SU-DHL-6 (cell line): Measurements from ENCODE around the gene PDCD5.

Source experiments
- H2AFZ ChIP-seq: fragments of 200-600 bp; sonication (generic); 2 replicates; pipeline ENCODE4 v1.6.1; 2014; ENCODE audit warnings: low read depth, mild to moderate bottlenecking, moderate library complexity, mixed read lengths, antibody characterized with exemption, low read length; ENCODE audit not compliant: severe bottlenecking
- H3F3A ChIP-seq: fragments of 200-600 bp; shearing (Covaris generic); 2 replicates; pipeline ENCODE4 v1.6.0; 2016; ENCODE audit warnings: antibody characterized with exemption, mild to moderate bottlenecking; ENCODE audit not compliant: insufficient read depth
- H3K27ac ChIP-seq: fragments of 200-600 bp; sonication (generic); 2 replicates; pipeline ENCODE4 v1.5.1; 2016; ENCODE audit warnings: low read depth, mild to moderate bottlenecking, low read length, moderate library complexity, mixed read lengths
- H3K27me3 ChIP-seq: fragments of 200-600 bp; sonication (generic), shearing (Covaris generic); 2 replicates; pipeline ENCODE4 v1.6.0; 2014; ENCODE audit warnings: mild to moderate bottlenecking, low read length
- H3K36me3 ChIP-seq: fragments of 200-600 bp; sonication (generic); 2 replicates; pipeline ENCODE4 v1.6.1; 2014; ENCODE audit warnings: mild to moderate bottlenecking, low read length, mixed read lengths
- H3K4me2 ChIP-seq: fragments of 300-600, 200-600 bp; shearing (Covaris generic), sonication (generic); 2 replicates; pipeline ENCODE4 v1.6.0; 2014; ENCODE audit warnings: low read length, low read depth, mild to moderate bottlenecking; ENCODE audit not compliant: poor library complexity, severe bottlenecking
- H3K4me3 ChIP-seq: fragments of 200-600 bp; sonication (generic); 2 replicates; pipeline ENCODE4 v1.5.1; 2014; ENCODE audit warnings: antibody characterized with exemption, low read length, mild to moderate bottlenecking, mixed read lengths; ENCODE audit not compliant: insufficient read depth, poor library complexity, severe bottlenecking
- H3K79me2 ChIP-seq: fragments of 200-600 bp; sonication (generic); 2 replicates; pipeline ENCODE4 v1.6.1; 2014; ENCODE audit warnings: mild to moderate bottlenecking, low read length, moderate library complexity; ENCODE audit not compliant: insufficient read depth
- H3K9ac ChIP-seq: fragments of 200-600 bp; sonication (generic); 2 replicates; pipeline ENCODE4 v1.7.0; 2014; ENCODE audit warnings: mild to moderate bottlenecking, low read length
- H3K9me2 ChIP-seq: fragments of 200-600 bp; sonication (generic); replicated peaks from 2 replicates; pipeline ENCODE4 v1.6.1; 2014; ENCODE audit warnings: low read length; ENCODE audit not compliant: insufficient read depth
- H3K9me3 ChIP-seq: fragments of 200-600 bp; sonication (generic); 2 replicates; pipeline ENCODE4 v1.6.1; 2014; ENCODE audit warnings: low read length, mixed read lengths; ENCODE audit not compliant: insufficient read depth
- H4K20me1 ChIP-seq: fragments of 200-600 bp; sonication (generic); 2 replicates; pipeline ENCODE4 v1.6.1; 2014; ENCODE audit warnings: low read depth, mild to moderate bottlenecking, antibody characterized with exemption, low read length, moderate library complexity, mixed read lengths
- CTCF ChIP-seq: fragments of 200-600 bp; sonication (generic); IDR thresholded peaks from one replicate; pipeline ENCODE4 v1.5.1; 2017; ENCODE audit warnings: antibody characterized with exemption, mild to moderate bottlenecking, low read length, moderate library complexity; ENCODE audit not compliant: insufficient read depth, poor library complexity, severe bottlenecking
- EZH2phosphoT487 ChIP-seq: fragments of 200-600 bp; sonication (generic), shearing (Covaris generic); conservative IDR thresholded peaks from 2 replicates; pipeline ENCODE4 v1.6.1; 2018; ENCODE audit warnings: mild to moderate bottlenecking, antibody characterized with exemption, low read length, moderate library complexity, mixed read lengths

PDCD5 gene

GRCh38 chr19:32626969-32627368, 46.0 kb downstream of the PDCD5 start:
- Histone ChIP-seq H4K20me1 (no peaks in the 10 kb centered on the region), H3K27ac (no peak overlapping the region), H3K9me2 (no peaks in the 10 kb centered on the region), H3K4me3 (no peak overlapping the region), H2AFZ (no peak overlapping the region), H3F3A (no peaks in the 10 kb centered on the region), H3K9ac (no peak overlapping the region), H3K27me3 (no peaks in the 10 kb centered on the region), H3K79me2 (no peaks in the 10 kb centered on the region), H3K9me3 (no peaks in the 10 kb centered on the region), H3K36me3 (no peaks in the 10 kb centered on the region; the same call in 1 of the 2 replicates), H3K4me2 (no peak overlapping the region)
- TF ChIP-seq CTCF, result no peak
- no peak for TF ChIP-seq EZH2phosphoT487

DNA sequence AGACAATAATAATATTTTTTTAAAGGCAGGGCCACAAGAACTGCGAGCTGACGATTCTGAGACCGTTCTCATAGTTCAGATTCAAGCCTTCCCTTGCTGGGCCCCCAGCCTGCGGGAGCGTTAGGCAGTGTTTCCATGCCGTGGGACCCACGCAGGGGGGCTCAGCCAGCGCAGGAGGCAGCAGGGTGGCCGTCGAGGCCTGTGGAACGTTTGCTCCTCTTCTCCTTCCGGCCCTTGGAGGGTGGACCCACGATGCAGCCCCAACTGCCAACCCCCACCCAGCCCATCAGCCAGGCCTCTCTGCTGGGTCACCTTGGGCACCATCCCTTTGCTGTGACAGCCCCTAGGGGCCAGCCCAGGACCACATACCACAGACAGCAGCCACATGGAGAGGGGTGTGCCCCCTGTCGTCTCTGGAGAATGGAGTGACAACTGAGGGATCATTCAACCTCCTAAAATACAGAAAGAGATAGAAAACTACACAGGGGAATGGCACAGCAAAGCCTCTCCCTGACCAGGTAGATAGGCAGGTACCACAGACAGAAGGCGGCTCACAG, 46.8 kb downstream of the PDCD5 start:
- Histone ChIP-seq H2AFZ (no peak overlapping the region), H3K9ac (no peak overlapping the region), H3K27me3 (no peaks in the 10 kb centered on the region), H3F3A (no peaks in the 10 kb centered on the region), H3K4me3 (no peak overlapping the region), H3K27ac (no peak overlapping the region), H3K79me2 (no peaks in the 10 kb centered on the region), H3K9me2 (no peaks in the 10 kb centered on the region), H3K36me3 (no peaks in the 10 kb centered on the region; the same call in 1 of the 2 replicates), H3K4me2 (no peak overlapping the region), H4K20me1 (no peaks in the 10 kb centered on the region), H3K9me3 (no peaks in the 10 kb centered on the region)
- no peak for TF ChIP-seq EZH2phosphoT487
- no peak for TF ChIP-seq CTCF

DNA sequence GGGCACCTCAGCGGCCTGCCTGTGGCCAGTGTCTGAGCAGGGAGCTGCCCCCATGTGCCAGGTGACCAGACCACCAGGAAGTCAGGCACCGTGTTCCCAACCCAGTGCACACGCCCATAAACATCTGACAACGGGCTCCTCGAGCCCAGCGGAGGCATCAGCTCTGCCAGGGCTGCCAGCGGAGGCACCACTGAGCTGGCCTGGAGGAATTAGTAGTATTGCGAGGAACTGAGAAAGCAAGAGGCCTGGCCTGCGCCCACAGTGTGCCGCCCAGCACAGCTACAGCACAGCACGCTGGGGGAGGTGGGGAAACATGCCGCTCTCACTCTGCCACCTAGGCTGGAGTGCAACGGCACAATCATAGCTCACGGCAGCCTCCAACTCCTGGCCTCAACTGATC, 49.3 kb downstream of the PDCD5 start:
- H3K9me2 ChIP-seq, result no peaks in the 10 kb centered on the region
- no peak overlapping the region for H3K27ac ChIP-seq
- no peaks in the 10 kb centered on the region for H4K20me1 ChIP-seq
- H3K4me3 ChIP-seq, result no peak overlapping the region
- H3K36me3 ChIP-seq, result no peaks in the 10 kb centered on the region; the same call in 1 of the 2 replicates
- H3K27me3 ChIP-seq, result no peaks in the 10 kb centered on the region
- no peak overlapping the region for H3K4me2 ChIP-seq
- H3K9me3 ChIP-seq, result no peaks in the 10 kb centered on the region
- H3K9ac ChIP-seq, result no peak overlapping the region
- H3K79me2 ChIP-seq, result no peaks in the 10 kb centered on the region
- no peak for TF ChIP-seq EZH2phosphoT487
- no peak overlapping the region for H2AFZ ChIP-seq
- no peaks in the 10 kb centered on the region for H3F3A ChIP-seq

DNA sequence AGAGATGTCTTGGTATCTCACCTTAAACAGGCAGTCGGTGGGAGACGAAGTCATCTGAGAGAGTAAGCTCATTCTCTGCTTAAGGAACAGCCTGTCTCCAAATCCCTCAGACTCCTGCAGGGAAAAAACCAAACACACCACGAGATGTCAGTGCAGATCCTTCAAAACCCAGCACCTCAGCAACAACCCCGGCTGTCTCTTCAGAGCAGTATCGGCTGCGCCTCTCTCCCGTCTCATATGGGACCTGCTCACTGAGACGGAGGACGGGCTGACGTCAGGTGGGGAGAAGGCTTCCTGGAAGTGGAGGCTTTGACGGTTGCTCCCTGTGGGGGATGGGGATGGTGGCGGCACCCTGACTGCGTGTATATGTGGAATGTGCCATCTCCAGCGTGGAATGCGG, 50.4 kb downstream of the PDCD5 start:
- H3K9me3 ChIP-seq, result no peaks in the 10 kb centered on the region
- no peak overlapping the region for H3K27ac ChIP-seq
- H3K36me3 ChIP-seq, result no peaks in the 10 kb centered on the region
- H3K9me2 ChIP-seq, result no peaks in the 10 kb centered on the region
- no peak for TF ChIP-seq EZH2phosphoT487
- no peak for TF ChIP-seq CTCF
- H2AFZ ChIP-seq, result no peak overlapping the region
- no peak overlapping the region for H3K4me2 ChIP-seq
- no peaks in the 10 kb centered on the region for H3K79me2 ChIP-seq
- H4K20me1 ChIP-seq, result no peaks in the 10 kb centered on the region
- H3F3A ChIP-seq, result no peaks in the 10 kb centered on the region
- no peak overlapping the region for H3K4me3 ChIP-seq
- no peaks in the 10 kb centered on the region for H3K27me3 ChIP-seq
- H3K9ac ChIP-seq, result no peak overlapping the region
